Activated T-cell treated with anti-CD3 and anti-CD28 coated beads for 48 hours (primary cell): ENCODE data around the gene PDZD2.

Experiments
- DNase-seq: peaks from one replicate; pipeline ENCODE4 v3.0.0-alpha.2; 2020; ENCODE audit warnings: low read depth

Gene PDZD2

DNA sequence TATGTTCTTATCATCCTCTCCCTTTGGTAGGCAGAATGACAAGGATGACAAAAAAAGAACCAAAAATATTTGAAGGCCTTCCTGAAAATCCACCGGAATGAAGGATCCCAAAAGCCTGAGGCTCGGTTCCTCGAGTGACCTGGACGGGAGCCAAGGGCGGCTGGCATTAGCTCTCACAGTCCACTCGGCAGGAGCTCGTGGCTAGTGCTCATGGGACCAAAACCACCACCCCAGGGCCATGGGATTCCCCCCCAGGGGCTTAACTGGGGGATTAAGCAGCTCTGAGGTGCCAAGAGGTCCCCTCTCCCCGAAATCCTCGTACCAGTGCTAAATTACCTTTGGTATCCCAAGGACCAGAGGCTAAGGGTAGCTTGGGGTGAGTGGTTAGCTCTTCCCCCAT lies 586 bp upstream of the PDZD2 start:
- DNase-seq: no peak

- no peak for DNase-seq
Observed at GRCh38 chr5:31639481-31640411, 815 bp downstream of the PDZD2 start.

- DNase-seq: no peak
Observed at GRCh38 chr5:31640573-31640972, 1.6 kb downstream of the PDZD2 start.

GRCh38 chr5:31641059-31641458 lies 2.1 kb downstream of the PDZD2 start:
- DNase-seq: no peak

GRCh38 chr5:31641575-31641974 lies 2.6 kb downstream of the PDZD2 start:
- no peak for DNase-seq

DNA sequence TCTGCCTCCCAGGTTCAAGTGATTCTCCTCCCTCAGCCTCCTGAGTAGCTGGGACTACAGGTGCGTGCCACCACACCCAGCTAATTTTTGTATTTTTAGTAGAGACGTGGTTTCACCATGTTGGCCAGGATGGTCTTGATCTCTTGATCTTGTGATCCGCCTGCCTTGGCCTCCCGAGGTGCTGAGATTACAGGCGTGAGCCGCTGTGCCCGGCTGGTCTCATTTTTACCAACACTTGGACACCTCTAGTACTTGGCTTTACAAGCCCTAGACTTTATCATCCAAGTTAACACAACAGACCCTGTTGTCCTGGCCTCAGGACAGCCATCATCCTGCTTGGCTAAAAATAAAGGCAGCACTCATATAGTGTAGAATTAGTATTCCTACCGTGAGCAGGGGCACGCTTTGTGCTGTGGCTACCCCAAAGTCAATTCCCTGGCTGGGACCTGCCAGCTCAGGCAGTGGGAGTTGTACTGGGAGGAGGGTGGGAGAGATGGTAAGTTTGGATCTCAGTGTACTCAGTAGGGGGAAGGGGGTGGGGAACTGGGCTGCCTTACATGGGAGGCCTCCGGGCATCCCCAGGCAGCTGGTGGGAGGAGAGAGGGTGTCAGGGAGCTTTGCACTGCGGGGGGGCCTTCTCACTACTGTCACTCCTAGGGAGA lies 6.6 kb downstream of the PDZD2 start:
- DNase-seq: no peak

DNA sequence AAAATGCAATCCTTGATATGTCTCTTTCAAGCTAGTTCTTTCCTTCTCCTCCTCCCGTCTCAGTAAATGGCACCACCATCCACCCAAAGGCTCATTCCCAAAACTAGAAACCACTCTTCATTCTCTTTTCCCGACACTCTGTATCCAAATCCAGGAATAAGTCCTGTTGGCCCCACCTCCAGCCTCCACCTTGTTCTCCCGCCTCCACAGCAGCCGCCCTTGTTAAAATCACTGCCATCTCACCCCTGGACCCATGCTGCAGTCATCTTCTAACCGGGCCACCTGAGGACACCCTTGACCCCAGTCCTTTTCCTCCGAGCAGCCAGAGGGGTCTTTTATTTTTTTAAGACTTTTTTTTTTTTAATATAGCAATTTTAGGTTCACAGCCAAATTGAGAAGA lies 9.4 kb downstream of the PDZD2 start:
- no peak for DNase-seq

DNA sequence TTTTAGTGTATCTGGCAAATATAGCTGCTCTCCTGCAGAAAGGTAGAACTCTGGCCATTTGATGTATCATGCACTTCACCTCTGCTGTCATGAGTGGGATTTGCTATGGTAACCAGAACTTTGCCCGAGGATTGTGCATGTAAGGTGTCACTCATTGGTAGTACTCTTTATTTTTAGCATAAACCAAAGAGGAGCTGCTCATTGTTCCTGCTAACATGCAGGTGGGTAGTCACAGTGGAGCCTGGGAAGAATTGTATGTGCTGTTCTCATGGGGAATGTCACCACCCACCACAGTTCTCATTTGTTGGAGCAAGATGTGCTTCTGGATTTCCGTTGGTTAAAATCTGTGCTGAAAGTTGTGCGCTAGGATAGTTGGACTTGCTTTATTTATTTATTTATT lies 12.3 kb downstream of the PDZD2 start:
- no peak for DNase-seq

DNA sequence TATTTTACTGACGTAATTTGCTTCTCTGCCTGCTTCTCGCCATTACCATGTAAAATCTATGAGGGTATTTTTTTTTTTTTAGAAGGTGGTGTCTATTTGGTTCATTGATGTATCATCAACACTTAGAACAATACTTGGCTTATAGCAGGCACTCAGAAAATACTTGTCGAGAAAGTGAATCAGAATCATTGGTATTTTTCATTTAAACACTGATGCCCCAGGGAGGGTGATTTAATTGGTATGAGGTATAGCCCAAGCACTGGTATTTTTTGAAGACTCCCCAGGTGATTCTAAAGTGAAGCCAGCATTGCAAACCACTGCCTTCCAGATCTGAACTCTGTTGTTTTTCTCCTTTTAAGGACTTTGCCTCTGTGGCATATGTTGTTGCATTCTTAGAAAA lies 16.6 kb downstream of the PDZD2 start:
- no peak for DNase-seq

DNA sequence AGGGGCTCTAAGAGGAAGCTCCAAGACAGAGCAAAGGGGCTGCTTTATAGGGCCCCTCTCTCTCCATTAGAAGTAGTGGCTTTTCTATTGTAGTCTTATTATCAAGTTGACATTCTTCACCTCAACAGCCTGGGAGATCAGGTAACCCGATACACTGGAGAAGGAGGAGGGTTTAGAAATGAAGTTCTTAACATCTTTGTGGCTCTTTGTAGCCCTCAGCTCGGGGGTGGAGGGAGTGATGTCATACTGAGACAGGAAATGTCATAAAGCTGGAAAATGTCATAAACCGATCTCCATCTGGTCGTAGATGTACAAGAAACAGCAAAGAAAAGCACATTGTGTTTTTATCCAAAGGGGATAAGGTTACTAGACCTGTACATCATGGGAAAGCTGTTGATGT lies 17.9 kb downstream of the PDZD2 start:
- DNase-seq: no peak

DNA sequence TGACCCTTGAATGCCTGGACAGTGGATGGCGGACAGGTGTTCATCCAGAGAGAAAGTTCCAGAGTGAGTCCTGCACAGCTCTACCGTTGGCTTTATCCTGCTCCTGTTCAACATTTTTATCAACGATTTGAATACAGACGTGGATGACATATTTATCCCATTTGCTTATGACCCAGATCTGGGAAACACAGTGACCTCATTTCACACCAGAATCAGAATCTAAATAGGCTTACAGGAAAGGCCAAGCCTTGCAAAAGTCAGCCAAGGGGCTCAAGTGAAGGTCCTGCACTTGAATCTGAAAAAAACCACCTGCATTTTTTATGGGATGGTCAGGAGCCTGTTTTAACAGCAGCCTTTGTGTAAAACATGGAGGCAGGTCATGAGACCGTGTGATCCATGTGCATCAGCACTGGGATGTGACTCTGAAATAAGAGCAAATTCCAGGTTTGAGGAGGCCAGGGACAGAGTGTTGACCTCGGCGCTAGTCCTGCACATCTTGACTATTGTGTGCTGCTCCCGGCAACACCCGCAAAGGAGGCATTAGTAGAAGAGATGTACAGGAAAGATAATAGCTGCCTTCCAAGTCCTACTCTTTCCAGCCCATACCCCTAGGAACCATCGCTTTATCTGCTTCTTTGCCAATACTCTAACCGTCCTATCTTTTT lies 18.5 kb downstream of the PDZD2 start:
- no peak for DNase-seq

- DNase-seq: no peak
Observed at GRCh38 chr5:31661257-31661656, 22.3 kb downstream of the PDZD2 start.

- DNase-seq: no peak
Observed at GRCh38 chr5:31663519-31663918, 24.6 kb downstream of the PDZD2 start.

- no peak for DNase-seq
Observed at GRCh38 chr5:31664566-31664965, 25.6 kb downstream of the PDZD2 start.

DNA sequence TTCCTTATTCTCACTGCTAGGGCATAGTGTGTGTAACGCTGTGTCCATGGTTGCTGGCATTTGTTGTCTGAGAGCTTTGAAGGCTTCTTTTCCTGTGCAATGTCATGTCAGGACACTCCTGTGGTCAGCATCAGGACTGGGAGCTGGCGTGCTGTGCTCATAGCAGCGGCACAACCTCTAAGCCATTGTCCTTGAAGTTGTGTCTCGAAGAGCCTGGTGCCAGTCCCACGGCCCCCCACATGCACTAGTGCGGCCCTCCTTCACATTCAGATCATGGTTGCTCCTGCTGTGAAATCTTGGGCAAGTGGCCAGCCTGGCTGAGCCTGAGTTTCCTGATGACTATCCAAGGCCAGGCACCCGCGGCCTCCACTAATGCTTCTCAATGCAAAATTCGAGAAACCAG lies 32.4 kb downstream of the PDZD2 start:
- no peak for DNase-seq

DNA sequence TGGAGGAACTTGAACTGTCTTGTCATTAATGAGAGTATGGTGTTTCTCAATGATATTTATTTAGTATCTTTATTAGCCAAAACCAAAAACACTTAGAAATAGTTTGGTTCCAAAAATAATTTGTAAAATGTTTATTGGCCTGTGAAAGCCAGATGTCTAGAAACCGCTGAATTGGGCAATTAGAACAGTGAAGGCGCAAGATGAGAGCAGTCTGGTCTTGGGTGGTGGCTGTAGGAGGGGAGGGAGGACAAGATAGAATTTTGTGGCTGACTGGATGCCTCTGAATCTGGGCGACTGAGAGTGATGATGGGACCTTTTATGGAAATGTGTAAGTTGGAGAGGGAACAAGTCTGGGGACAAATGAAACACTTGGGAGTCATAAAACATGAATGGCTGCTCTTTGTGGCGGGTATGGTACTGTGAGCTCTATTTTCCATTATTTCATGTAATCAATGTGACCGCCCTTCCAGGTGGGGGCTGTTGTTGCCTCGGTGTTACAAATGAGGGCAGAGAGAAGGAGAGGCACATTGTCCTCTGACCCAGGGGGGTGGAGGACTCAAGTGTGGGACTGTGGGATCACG lies 35.5 kb downstream of the PDZD2 start:
- DNase-seq: no peak

DNA sequence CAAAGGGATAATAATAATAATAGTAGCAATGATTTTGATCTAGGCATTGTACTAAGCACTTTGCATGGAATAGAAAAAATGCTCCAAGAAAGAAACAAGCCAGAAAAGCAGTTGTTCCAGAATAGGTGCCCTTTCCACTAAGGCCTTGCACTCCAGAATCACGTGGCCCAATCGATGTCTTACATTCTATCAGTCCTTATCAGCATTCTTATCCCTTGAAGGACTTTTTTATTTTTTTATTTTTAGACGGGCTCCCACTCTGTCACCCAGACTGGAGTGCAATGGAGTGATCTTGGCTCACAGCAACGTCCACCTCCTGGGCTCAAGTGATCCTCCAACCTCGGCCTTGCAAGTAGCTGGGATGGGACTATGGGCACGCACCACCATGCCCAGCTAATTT lies 36.5 kb downstream of the PDZD2 start:
- DNase-seq: no peak

DNA sequence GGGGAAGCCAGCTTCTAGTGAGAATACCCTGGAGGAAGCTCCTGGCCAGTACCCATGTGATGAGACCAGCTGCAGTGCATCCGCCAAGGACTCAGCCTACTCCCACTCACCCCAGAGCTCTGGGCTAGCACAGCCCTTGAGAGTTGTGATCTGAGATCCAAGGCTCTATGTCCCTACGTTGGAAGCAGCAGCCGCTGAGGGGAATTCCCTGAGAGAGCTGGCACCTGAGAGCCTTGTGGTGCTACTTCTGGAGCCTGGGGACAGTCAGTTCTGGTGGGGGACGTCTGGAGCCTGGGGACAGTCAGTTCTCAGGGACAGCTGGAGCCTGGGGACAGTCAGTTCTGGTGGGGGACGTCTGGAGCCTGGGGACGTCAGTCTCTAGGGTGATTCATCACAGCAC lies 39.2 kb downstream of the PDZD2 start:
- DNase-seq: no peak

- DNase-seq: no peak
Observed at GRCh38 chr5:31680528-31680927, 41.6 kb downstream of the PDZD2 start.

GRCh38 chr5:31682025-31682424 lies 43.1 kb downstream of the PDZD2 start:
- DNase-seq: no peak

DNA sequence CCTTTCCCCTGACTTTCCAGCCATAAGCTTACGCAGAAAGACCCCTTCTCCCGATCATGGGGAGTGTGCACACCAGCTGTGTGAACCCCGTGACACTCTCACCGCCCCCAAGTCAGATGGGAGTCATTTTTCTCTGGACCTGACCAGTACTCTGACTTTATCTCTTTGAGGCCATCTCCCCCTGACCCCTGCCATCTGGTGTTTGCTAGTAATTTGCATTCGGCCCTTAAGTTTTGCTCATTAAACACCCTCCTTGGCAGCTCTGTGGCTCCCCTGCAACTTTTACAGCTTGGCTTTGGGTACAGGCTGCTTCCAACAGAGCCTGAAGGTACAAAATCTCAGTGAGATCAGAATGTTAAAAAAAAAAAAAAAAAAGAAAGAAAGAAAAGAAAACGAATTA lies 43.9 kb downstream of the PDZD2 start:
- no peak for DNase-seq

GRCh38 chr5:31688515-31689092 lies 49.7 kb downstream of the PDZD2 start:
- DNase-seq: no peak
